Right lobe of liver (tissue), 4 donors: ENCODE data around the gene GALNT1.

ENCODE experiments used
- CTCF ChIP-seq, 4 donors: fragments of 200-600 bp in 3 of 4; fragments of 450-650 bp in 1 of 4; IDR thresholded peaks; one replicate each; pipeline versions ENCODE4 v1.5.1 to v1.8.0; 2016 to 2022; ENCODE audit warnings: antibody characterized with exemption in 4 of 4, mild to moderate bottlenecking in 2 of 4
- POLR2A ChIP-seq: fragments of 450-650 bp; IDR thresholded peaks from one replicate; pipeline ENCODE4 v1.6.1; 2017; ENCODE audit warnings: antibody characterized with exemption, mild to moderate bottlenecking
- donor health status: DM: no; HTN: no; CAD: no.
- donor health status: DM: no; HTN: no; CAD: no.
- donor health status: DM: no; HTN: yes; CAD: no.

GRCh38 chr18:35688757-35689156, 107.2 kb downstream of the GALNT1 start:
- no peak for TF ChIP-seq CTCF (IDR thresholded peaks at IDR 0.05)
- no peak for TF ChIP-seq POLR2A
